DOHH2 (cell line): Measurements from ENCODE around the gene KCNH1.

Experiments
- H3F3A ChIP-seq: fragments of 200-600 bp; sonication (generic), shearing (Covaris generic); 2 replicates; pipeline ENCODE4 v1.6.0; 2016; ENCODE audit warnings: antibody characterized with exemption, mild to moderate bottlenecking; ENCODE audit not compliant: control insufficient read depth, insufficient read depth
- H3K27ac ChIP-seq: fragments of 200-600 bp; sonication (generic); 2 replicates; pipeline ENCODE4 v1.5.1; 2014; ENCODE audit warnings: low read depth, mild to moderate bottlenecking, low read length, moderate library complexity
- H3K27me3 ChIP-seq: fragments of 200-600 bp; sonication (generic); 2 replicates; pipeline ENCODE4 v1.6.1; 2014; ENCODE audit warnings: mild to moderate bottlenecking, low read length, mixed read lengths; ENCODE audit not compliant: control insufficient read depth
- H3K36me3 ChIP-seq: fragments of 200-600 bp; sonication (generic); 2 replicates; pipeline ENCODE4 v1.6.1; 2014; ENCODE audit warnings: mild to moderate bottlenecking, low read length, moderate library complexity, mixed read lengths; ENCODE audit not compliant: control insufficient read depth
- H3K4me1 ChIP-seq: fragments of 200-600 bp; sonication (generic); 2 replicates; pipeline ENCODE4 v1.6.1; 2014; ENCODE audit warnings: mild to moderate bottlenecking, low read length, mixed read lengths; ENCODE audit not compliant: control insufficient read depth
- H3K4me2 ChIP-seq: fragments of 200-600 bp; sonication (generic); 2 replicates; pipeline ENCODE4 v1.6.0; 2014; ENCODE audit warnings: mild to moderate bottlenecking, low read length, moderate library complexity
- H3K4me3 ChIP-seq: fragments of 200-600 bp; sonication (generic); 2 replicates; pipeline ENCODE4 v1.5.1; 2014; ENCODE audit warnings: mild to moderate bottlenecking, low read length, mixed read lengths
- H3K79me2 ChIP-seq: fragments of 200-600 bp; sonication (generic); 2 replicates; pipeline ENCODE4 v1.6.1; 2014; ENCODE audit warnings: mild to moderate bottlenecking, low read length, mixed read lengths; ENCODE audit not compliant: control insufficient read depth
- H3K9me2 ChIP-seq: fragments of 200-600 bp; sonication (generic); replicated peaks from 2 replicates; pipeline ENCODE4 v1.6.1; 2014; ENCODE audit warnings: mild to moderate bottlenecking, low read length, mixed read lengths; ENCODE audit not compliant: control insufficient read depth
- H3K9me3 ChIP-seq: fragments of 200-600 bp; sonication (generic); 2 replicates; pipeline ENCODE4 v1.6.1; 2014; ENCODE audit warnings: antibody characterized with exemption, low read length, mixed read lengths; ENCODE audit not compliant: control insufficient read depth, insufficient read depth
- H4K20me1 ChIP-seq: fragments of 200-600 bp; sonication (generic); 2 replicates; pipeline ENCODE4 v1.6.0; 2014; ENCODE audit warnings: low read depth, mild to moderate bottlenecking, antibody characterized with exemption, low read length, moderate library complexity; ENCODE audit not compliant: control insufficient read depth, insufficient read depth
- CTCF ChIP-seq: fragments of 200-600 bp; sonication (generic); IDR thresholded peaks from one replicate; pipeline ENCODE4 v1.5.1; 2014; ENCODE audit warnings: antibody characterized with exemption, mild to moderate bottlenecking, low read depth, low read length; ENCODE audit not compliant: poor library complexity, severe bottlenecking
- EZH2phosphoT487 ChIP-seq: fragments of 200-600 bp; sonication (generic); IDR thresholded peaks from 2 replicates; pipeline ENCODE4 v1.6.1; 2017; ENCODE audit warnings: borderline replicate concordance, mild to moderate bottlenecking, antibody characterized with exemption, low read length, moderate library complexity, mixed read lengths

KCNH1 gene

GRCh38 chr1:210631399-210631798 is 502.5 kb downstream of the KCNH1 start:
- H3K9me3 ChIP-seq = no peaks in the 10 kb centered on the region
- H3K4me1 ChIP-seq = no peaks in the 10 kb centered on the region
- no peak overlapping the region for H3K4me3 ChIP-seq
- H3K36me3 ChIP-seq = no peaks in the 10 kb centered on the region
- H3K27me3 ChIP-seq = no peaks in the 10 kb centered on the region
- no peak overlapping the region for H3K27ac ChIP-seq
- no peaks in the 10 kb centered on the region for H3F3A ChIP-seq
- H3K4me2 ChIP-seq = no peak overlapping the region
- TF ChIP-seq EZH2phosphoT487 = no peak
- no peak for TF ChIP-seq CTCF
- no peaks in the 10 kb centered on the region for H3K79me2 ChIP-seq
- H3K9me2 ChIP-seq = no peaks in the 10 kb centered on the region
- no peaks in the 10 kb centered on the region for H4K20me1 ChIP-seq

- Histone ChIP-seq H3K4me3 (no peak overlapping the region), H3K36me3 (no peaks in the 10 kb centered on the region), H3F3A (no peaks in the 10 kb centered on the region), H3K27me3 (no peaks in the 10 kb centered on the region), H3K4me1 (no peaks in the 10 kb centered on the region), H3K9me2 (no peaks in the 10 kb centered on the region), H3K79me2 (no peaks in the 10 kb centered on the region), H4K20me1 (no peaks in the 10 kb centered on the region), H3K9me3 (no peaks in the 10 kb centered on the region), H3K27ac (no peak overlapping the region), H3K4me2 (no peak overlapping the region)
- TF ChIP-seq CTCF (no peak), EZH2phosphoT487 (no peak)
These were observed 504.7 kb downstream of the KCNH1 start for GRCh38 chr1:210629276-210629675.

DNA sequence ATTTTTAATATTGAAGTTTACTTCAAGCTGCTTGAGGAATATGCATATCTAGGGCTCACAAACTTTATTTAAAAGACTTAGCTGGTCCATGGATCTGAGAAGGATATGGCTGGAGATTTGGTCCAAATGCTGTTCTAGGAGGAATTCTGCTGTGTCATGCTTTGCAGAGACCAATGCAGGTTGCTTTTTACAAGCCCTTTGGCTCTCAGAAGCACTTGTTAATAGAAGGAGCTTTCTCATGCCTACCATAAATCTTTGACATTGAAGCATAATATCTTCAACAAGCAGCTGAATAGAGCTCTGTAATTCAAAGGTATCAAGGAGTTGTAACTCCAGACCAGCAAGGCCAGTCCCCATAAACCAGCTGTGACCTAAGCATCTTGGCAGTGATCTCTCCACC is 506.2 kb downstream of the KCNH1 start:
- H3K36me3 ChIP-seq = no peaks in the 10 kb centered on the region
- TF ChIP-seq EZH2phosphoT487 (no peak), CTCF (no peak)
- no peaks in the 10 kb centered on the region for H3K79me2 ChIP-seq
- no peaks in the 10 kb centered on the region for H3K9me3 ChIP-seq
- no peaks in the 10 kb centered on the region for H3K4me1 ChIP-seq
- no peak overlapping the region for H3K4me3 ChIP-seq
- H3K9me2 ChIP-seq = no peaks in the 10 kb centered on the region
- no peak overlapping the region for H3K27ac ChIP-seq
- H4K20me1 ChIP-seq = no peaks in the 10 kb centered on the region
- H3K27me3 ChIP-seq = no peaks in the 10 kb centered on the region
- no peak overlapping the region for H3K4me2 ChIP-seq
- H3F3A ChIP-seq = no peaks in the 10 kb centered on the region
